GM21360 (cell line): ENCODE data around the gene EIF2B5.
"Not testable (repeated sequence)": the region's sequence is repeated elsewhere in the genome, so short reads cannot be mapped to it uniquely, and the experiment has no call there.

ENCODE experiments used
- ATAC-seq: cut with Tn5 transposase; IDR thresholded peaks from one replicate; pipeline ENCODE4 v1.9.1; 2021; ENCODE audit warnings: mild to moderate bottlenecking, moderate library complexity; ENCODE audit not compliant: unreplicated experiment

Gene EIF2B5

DNA sequence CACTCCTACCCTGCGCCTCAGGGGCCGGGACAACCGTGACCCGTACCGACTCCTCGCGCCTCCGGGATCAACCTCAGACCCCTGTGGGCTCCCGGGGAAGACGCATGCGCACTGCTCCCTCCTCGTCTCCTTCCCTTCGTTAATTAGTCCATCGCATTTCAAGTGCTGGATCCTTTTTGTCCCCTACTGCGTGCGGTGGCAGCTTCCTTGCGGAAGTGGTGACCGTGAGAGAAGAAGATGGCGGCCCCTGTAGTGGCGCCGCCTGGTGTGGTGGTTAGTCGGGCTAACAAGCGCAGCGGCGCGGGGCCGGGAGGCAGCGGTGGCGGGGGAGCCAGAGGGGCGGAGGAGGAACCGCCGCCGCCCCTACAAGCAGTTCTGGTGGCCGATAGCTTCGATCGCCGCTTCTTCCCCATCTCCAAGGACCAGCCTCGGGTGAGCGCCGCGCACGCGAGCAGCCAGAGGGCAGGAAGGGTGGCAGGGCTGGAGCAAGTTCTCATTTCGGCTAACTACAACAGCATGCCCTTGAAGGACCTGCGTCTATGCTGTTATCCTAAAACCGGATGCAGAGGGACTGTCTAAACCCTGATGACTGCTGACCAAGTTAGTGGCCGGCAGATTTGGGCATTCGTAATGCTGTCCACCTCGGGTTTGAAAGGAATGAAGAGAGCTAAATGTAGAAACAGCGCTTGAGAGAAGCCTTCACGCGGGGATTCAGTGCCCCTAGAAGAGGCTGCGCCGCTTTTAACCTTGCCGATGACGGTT, at the start of gene EIF2B5:
Gene EIF2B5, plus strand, starts transcription at position 210 of the 762 bp plus-strand sequence. Its CDS starts 28 bp downstream, at position 238.
- peak; percentile 84 for ATAC-seq

DNA sequence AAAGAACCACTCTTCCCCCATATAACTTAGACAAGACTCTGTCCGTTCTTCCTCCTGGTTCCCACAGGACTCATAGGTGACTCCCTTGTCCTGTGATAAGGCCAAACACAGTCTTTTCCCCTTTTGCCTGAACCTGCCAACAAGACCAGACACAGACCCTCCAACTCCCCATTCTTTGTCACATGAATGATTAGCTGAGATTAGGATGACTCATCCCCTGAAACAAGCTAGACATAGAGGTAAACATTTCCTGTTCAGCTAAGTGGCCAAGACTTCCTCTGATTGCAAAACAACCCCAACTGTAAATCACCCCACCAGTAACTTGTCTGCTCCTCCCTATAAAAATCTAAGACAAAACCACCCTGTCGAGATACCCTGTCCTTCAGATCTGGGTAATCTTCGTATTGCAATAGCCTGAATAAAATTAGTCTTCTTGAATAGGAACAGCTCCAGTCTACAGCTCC, 49.7 kb upstream of the EIF2B5 start:
- ATAC-seq = no peak

GRCh38 chr3:184092199-184092598, 43.0 kb upstream of the EIF2B5 start:
- ATAC-seq = no peak

- ATAC-seq = no peak
Observed at GRCh38 chr3:184096811-184097383, 38.3 kb upstream of the EIF2B5 start, which contains the start of gene HTR3E. TSS of gene HTR3E (plus strand) at chr3:184097064. CDS start at chr3:184097530, 466 bp downstream.

DNA sequence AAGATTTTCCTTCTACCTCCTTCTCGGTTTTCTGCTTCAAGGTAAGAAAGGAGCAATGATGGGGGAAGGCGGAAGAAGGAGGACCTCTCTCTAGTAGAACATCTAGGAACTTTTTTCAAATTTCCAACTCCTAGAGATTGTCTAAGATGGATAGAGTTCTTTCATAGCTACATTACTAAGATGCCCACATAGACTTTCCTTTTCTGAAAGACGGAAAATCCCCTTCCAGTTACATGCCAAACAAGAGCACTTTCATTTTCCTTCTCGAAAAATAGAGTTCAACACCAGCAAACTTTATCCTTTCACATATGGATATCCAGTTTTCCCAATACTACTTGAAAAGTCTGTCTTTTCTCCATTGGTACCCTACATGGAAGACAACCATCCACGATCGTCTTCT, 37.6 kb upstream of the EIF2B5 start:
- ATAC-seq = no peak

DNA sequence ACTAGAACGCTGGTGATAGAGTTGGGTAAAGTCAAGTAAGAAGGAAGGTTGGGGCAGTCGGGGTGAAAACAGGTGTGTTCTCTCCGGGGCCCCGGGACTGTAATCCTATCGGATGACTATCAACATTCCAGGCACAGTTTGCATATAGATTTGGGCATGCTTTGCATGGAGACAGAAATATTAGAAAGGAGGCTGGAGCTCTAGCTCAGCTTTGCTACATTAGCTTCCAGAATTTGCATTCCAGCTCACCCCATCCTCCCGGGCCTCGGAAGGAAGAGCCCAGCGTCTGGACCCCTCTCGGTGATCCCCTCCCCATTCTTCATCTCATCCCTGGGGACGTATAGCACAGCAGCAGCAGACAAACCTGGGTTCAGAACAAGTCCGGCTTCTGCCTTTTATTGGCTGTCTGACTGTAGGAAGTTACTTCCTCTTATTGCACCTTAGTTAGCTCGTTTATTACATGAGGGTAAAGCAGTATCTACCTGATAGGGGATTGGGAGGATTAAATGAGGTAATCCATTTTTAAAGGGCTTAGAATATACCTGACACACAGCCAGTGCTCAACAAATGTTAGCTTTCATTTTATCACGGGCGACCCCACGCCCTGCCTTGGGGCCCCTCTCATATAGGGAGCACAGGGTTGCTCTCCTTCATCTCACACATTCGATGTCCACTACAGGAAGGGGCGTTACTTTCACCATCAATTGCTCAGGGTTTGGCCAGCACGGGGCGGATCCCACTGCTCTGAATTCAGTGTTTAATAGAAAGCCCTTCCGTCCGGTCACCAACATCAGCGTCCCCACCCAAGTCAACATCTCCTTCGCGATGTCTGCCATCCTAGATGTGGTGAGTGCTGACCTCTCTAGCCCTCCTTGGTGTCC, 35.1 kb upstream of the EIF2B5 start:
- no peak for ATAC-seq

DNA sequence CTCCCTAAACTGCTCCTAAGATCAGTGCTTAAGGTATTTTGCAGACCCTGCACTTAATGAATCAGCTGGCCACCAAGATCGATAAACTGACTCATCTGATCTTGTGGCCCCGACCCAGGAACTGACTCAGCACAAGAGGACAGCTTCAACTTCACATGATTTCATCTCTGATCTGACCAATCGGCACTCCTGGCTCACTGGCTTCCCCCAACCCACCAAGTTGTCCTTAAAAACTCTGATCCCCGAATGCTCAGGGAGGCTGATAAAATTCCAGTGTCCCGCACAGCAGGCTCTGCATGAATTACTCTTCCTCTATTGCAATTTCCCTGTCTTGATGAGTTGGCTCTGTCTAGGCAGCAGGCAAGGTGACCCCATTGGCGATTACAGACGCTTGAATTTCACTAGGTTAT, 24.8 kb upstream of the EIF2B5 start:
- ATAC-seq = no peak

DNA sequence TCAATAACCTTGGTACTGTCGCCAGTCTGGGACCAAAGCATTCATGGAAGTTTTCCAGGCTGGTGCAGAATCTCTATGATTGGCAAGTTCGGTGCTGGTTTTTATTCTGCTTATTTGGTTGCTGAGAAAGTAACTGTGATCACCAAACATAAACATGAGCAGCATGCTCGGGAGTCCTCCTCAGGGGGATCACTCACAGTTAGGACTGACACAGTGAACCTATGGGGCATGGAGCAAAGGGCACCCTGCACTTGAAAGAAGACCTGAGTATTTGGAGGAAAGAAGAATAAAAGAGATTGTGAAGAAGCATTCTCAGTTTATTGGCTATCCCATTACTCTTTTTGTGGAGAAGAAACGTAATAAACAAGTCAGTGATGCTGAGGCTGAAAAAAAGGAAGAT, 19.1 kb upstream of the EIF2B5 start:
- no peak for ATAC-seq

DNA sequence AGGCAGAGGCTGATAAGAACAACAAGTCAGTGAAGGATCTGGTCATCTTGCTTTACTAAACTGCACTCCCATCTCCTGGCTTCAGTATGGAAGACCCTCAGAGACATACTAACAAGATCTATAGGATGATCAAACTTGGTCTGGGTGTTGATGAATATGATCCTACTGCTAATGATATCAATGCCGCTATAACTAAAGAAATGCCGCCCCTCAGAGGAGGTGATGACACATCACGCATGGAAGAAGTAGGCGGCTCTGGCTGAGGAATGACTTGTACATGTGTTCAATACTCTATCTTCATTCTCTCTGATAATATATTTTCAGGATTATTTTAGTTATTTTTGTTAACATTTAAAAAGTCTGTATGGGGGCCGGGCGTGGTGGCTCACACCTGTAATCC, 17.5 kb upstream of the EIF2B5 start:
- ATAC-seq = no peak

DNA sequence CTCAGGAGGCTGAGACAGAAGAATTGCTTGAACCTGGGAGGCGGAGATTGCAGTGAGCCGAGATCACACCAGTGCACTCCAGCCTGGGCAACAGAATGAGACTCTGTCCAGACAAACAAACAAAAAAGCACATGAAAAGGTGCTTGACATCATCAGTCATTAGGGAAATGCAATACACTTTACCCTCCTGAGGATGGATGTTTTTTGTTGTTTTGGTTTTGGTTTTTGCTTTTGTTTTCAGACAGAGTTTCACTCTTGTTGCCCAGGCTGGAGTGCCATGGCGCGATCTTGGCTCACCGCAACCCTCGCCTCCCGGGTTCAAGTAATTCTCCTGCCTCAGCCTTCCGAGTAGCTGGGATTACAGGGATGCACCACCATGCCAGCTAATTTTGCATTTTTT, 14.1 kb upstream of the EIF2B5 start:
- not testable (repeated sequence) for ATAC-seq

- ATAC-seq = no peak
Observed at GRCh38 chr3:184126006-184126405, 9.2 kb upstream of the EIF2B5 start.

- no peak for ATAC-seq
Observed at GRCh38 chr3:184129012-184129411, 6.1 kb upstream of the EIF2B5 start.

GRCh38 chr3:184132945-184133344, 2.2 kb upstream of the EIF2B5 start:
- no peak for ATAC-seq

DNA sequence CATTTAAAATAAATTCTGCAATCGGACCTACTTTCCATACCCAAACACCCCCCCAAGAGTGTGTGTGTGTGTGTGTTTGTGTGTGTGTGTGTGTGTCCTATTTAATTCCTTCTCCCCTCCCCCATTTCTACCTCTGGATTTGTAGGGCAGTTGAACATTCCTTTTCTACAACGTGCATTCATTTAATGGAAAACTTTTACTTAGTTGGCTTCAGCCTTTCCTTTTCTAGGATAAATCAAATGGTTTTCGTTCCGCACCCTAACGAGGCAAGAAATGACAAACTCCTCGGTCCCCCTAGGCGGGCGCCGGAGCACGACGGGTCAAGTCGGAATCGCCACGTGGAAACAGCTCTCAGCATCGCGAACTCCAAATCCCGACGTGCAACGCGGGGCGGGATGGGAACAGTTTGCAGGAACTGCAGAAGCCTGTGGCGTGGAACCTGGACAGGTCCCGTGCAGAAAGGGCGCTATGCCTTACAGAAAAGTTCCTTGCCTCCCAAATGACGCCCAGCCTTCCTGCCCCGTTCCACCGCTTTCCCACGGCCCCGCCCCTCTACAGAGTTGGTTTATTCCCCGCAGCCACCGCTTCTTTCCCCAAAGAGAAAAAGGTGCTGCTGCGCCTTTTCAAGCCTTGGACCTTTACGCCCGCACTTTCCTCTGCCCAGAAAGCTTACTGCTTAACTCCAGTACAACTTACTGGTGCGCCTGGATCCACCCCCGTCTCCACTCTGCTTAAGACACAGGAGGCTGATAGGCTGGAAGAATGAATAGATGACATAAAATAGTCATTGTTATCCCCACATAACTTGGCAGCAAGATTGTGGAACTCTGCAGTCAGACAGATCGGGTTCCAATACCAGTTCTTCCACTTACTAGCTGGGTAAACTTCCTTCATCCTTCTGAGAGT, 1.1 kb upstream of the EIF2B5 start:
- ATAC-seq = no peak

DNA sequence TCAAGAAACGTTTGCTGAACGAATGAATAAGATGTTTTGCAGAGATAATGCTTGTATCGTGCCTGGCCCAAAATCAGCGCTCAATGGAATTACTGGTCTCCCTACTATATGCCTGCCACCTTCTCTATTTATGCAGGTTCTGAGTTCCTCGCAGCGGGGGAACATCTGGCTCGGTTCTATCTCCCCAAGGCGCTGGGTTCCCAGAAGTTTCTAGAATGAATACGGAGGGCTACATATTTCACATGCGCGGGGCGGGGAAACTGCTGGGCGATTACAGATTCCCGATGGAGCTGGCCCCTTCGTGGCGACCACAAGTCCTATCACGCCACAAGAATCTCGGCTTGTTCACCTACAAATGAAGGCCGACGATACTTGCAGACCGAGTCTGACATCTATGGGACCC, 411 bp upstream of the EIF2B5 start:
- ATAC-seq = no peak

DNA sequence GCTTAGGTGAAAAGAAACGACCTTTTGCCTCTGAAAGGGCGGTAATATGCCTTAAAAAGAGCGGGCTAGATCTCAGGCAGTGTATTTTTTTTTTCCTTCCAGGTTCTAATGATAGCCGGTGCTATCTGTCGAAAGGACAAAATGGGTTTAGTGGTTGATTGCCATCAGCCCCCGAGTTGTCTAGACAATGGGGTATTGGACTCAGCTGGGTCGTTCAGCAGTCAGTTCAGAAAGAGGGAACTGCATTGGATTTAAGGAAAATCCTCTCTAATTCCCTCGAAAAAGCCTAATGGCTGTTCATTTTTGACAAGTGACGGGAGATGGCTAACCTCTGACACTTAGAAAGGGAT, 728 bp downstream of the EIF2B5 start:
- no peak for ATAC-seq

- no peak for ATAC-seq
Observed at GRCh38 chr3:184140436-184140835, 5.3 kb downstream of the EIF2B5 start.

GRCh38 chr3:184142199-184142598, 7.0 kb downstream of the EIF2B5 start:
- ATAC-seq = no peak

DNA sequence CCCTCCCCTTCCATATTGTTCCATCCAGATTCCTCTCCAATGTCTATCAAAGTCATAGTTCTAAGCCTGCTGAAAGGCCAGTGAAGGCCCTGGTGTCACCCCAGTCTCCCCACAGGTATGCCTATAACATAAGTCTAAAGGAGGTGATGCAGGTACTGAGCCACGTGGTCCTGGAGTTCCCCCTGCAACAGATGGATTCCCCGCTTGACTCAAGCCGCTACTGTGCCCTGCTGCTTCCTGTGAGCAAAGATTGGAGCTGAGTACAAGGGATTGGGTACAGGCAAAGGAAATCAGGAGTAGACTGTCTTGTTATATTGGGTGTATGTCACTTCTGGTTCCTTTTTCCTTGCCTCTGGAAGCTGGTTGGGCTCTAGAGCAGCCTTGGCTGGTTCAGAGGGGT, 8.2 kb downstream of the EIF2B5 start:
- ATAC-seq = no peak

- ATAC-seq = no peak
Observed at GRCh38 chr3:184144505-184144904, 9.3 kb downstream of the EIF2B5 start.

- ATAC-seq = no peak
Observed at GRCh38 chr3:184145111-184145524, 10.0 kb downstream of the EIF2B5 start.
